Activated naive CD4-positive, alpha-beta T cell treated with anti-CD3 and anti-CD28 coated beads for 36 hours (primary cell): Measurements from ENCODE around the gene CEND1. TPM values are rescaled to one million over a fixed set of nuclear protein-coding genes. Genes with fewer than 3 reads are reported as not detected.

Source experiments
- CTCF ChIA-PET: fragments of 350-600 bp; sonication (Branson Sonifier 250); formaldehyde crosslinking; loops from one replicate; lab custom pipeline; 2021; ENCODE audit warnings: antibody characterized with exemption; lab: Charles Lee
- DNase-seq: peaks from one replicate; pipeline ENCODE4 v3.0.0-alpha.2; 2020
- H3K27ac Mint-ChIP-seq: one replicate; pipeline ENCODE4 v1.8.0; 2021; ENCODE audit warnings: mild to moderate bottlenecking, mixed read lengths
- H3K27me3 Mint-ChIP-seq: one replicate; pipeline ENCODE4 v1.8.0; 2021; ENCODE audit warnings: low read depth, mixed read lengths
- H3K36me3 Mint-ChIP-seq: one replicate; pipeline ENCODE4 v1.8.0; 2021; ENCODE audit warnings: low read depth, mixed read lengths
- H3K4me1 Mint-ChIP-seq: one replicate; pipeline ENCODE4 v1.8.0; 2021; ENCODE audit warnings: low read depth, mixed read lengths
- H3K4me3 Mint-ChIP-seq: one replicate; pipeline ENCODE4 v1.8.0; 2021; ENCODE audit warnings: mild to moderate bottlenecking, moderate library complexity, mixed read lengths
- H3K9me3 Mint-ChIP-seq: one replicate; pipeline ENCODE4 v1.8.0; 2021; ENCODE audit warnings: mixed read lengths
- intact Hi-C: fragments of 100-400 bp; cut with micrococcal nuclease; formaldehyde crosslinking; loops from one replicate; pipeline ENCODE4 v1.15.1; 2023
- total RNA-seq, 2 experiments: library from RNA; stranded (reverse); gene quantifications; one replicate each; pipeline ENCODE4 v1.2.3, GENCODE V29; 2021

Gene CEND1
- total RNA-seq, 2 experiments from 2014 or later: 0.17 TPM; not detected in 1

GRCh38 chr11:786235-787083 lies 3.4 kb downstream of the CEND1 start:
- Mint-ChIP-seq H3K4me3 (no peak overlapping the region), H3K9me3 (no peaks in the 10 kb centered on the region), H3K27ac (no peak overlapping the region), H3K4me1 (no peaks in the 10 kb centered on the region), H3K36me3 (peaks cover 5% of the 10 kb centered on the region), H3K27me3 (peaks cover 3% of the 10 kb centered on the region)
- no peak for DNase-seq
- CTCF ChIA-PET: no interaction called here
- intact Hi-C loops: no loop called here

DNA sequence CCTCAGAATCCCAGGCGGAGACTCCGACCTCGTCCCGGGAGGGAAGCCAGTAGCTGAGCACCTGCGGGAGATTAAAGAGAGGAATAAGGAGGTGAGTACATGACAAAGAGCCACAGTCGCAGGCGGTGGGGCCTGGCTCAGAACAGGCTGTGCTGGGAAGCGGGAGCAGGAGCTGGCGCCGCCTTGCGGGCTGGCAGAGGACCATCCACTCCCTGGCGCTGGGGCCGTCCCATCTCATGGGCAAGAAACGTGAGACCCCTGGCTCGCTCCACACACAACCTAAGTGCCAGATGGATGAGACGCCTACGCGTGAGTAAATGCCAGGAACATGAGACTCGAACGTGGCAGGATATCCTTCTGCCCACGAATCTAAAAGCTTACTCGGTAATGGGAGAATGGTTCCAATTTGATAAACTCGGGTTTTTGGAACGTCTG lies 6.3 kb downstream of the CEND1 start:
- intact Hi-C loops: no loop called here
- Mint-ChIP-seq H3K4me3 (no peak overlapping the region), H3K9me3 (no peaks in the 10 kb centered on the region), H3K27ac (no peak overlapping the region), H3K4me1 (peaks cover 12% of the 10 kb centered on the region), H3K36me3 (peaks cover 6% of the 10 kb centered on the region), H3K27me3 (no peaks in the 10 kb centered on the region)
- CTCF ChIA-PET: no interaction called here
- DNase-seq: no peak

DNA sequence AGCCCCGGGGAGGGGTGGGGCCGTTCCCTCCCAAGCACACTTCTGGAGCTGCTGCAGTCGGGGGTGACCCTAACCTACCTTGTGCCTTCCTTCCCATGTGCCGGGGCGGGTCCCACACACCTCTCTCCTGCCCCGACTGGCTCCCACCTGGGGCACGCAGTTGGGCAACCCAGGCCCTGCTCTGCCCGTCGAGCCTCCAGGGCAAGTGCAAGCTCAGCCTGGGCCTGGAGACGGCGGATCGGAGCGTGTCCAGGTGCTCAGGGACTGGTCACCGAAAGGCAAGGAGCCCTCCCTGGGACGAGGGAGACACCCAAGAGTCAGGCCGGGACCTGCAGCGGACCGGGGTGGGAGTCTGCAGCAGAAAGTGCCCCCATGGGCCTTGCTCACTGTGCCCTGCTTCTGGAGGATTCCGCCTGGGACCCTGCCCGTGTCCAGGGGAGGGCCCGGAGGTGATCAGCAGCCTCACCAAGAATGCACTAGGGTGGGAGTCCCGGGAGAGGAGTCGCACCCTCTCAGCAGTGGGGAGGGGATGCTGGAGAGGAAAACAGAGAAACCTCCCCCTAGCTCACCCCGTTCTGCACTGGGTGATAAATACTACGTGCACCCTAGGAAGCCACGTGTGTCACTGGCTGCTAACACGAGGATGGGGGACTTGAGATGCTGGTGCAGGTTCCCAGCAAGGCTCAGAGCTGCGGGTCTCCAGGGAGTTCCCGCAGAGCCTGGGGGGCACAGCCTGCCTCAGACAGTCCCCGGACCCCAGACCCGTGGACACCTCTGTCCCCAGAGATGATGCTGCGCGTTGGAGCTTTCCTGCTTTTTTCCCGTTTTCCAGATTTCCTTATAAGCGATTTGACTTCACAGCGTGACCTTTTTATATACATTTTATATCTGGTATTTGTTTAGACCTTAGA lies 7.4 kb downstream of the CEND1 start:
- Mint-ChIP-seq H3K36me3 (peaks cover 6% of the 10 kb centered on the region), H3K27ac (no peak overlapping the region), H3K4me1 (peaks cover 12% of the 10 kb centered on the region), H3K9me3 (no peaks in the 10 kb centered on the region), H3K27me3 (no peaks in the 10 kb centered on the region), H3K4me3 (no peak overlapping the region)
- CTCF ChIA-PET: no interaction called here
- DNase-seq: no peak
- intact Hi-C loops: no loop called here

- Mint-ChIP-seq H3K36me3 (peaks cover 9% of the 10 kb centered on the region), H3K4me1 (peaks cover 25% of the 10 kb centered on the region), H3K27ac (no peak overlapping the region), H3K4me3 (peak overlapping the region; percentile 8), H3K9me3 (no peaks in the 10 kb centered on the region), H3K27me3 (no peaks in the 10 kb centered on the region)
- DNase-seq: no peak
- intact Hi-C loops: no loop called here
- CTCF ChIA-PET: no interaction called here
Observed at GRCh38 chr11:779955-780532, 9.8 kb downstream of the CEND1 start.

GRCh38 chr11:778976-779954 lies 10.6 kb downstream of the CEND1 start:
- intact Hi-C loops: no loop called here
- CTCF ChIA-PET: no interaction called here
- Mint-ChIP-seq H3K36me3 (peaks cover 9% of the 10 kb centered on the region), H3K27ac (no peak overlapping the region), H3K4me3 (peak overlapping the region; percentile 27), H3K9me3 (no peaks in the 10 kb centered on the region), H3K27me3 (no peaks in the 10 kb centered on the region), H3K4me1 (peaks cover 29% of the 10 kb centered on the region)
- DNase-seq: no peak

- peaks cover 30% of the 10 kb centered on the region for H3K4me1 Mint-ChIP-seq
- intact Hi-C loops: loop anchor here (1.0 to 2.0 kb wide), 3 partner anchors 19 to 65 kb away; partner anchors contain the start of genes POLR2L, TALDO1 and TSPAN4
- peaks cover 9% of the 10 kb centered on the region for H3K36me3 Mint-ChIP-seq
- no peaks in the 10 kb centered on the region for H3K27me3 Mint-ChIP-seq
- H3K27ac Mint-ChIP-seq: peak within 1 kb of the TSS; percentile 74
- H3K4me3 Mint-ChIP-seq: peak within 1 kb of the TSS; percentile 87
- H3K9me3 Mint-ChIP-seq: no peaks in the 10 kb centered on the region
- CTCF ChIA-PET: interaction anchor here (1.3 to 1.4 kb wide), 2 partner anchors 12 to 19 kb away, joined by 3 to 6 read pairs; no protein-coding TSS in a partner anchor
- DNase-seq: peak; percentile 93
Observed at GRCh38 chr11:777288-778255, 12.3 kb downstream of the CEND1 start, which contains the start of gene GATD1. Gene GATD1 (minus strand): TSS chr11:777487. CDS start chr11:777462, 25 bp downstream.

DNA sequence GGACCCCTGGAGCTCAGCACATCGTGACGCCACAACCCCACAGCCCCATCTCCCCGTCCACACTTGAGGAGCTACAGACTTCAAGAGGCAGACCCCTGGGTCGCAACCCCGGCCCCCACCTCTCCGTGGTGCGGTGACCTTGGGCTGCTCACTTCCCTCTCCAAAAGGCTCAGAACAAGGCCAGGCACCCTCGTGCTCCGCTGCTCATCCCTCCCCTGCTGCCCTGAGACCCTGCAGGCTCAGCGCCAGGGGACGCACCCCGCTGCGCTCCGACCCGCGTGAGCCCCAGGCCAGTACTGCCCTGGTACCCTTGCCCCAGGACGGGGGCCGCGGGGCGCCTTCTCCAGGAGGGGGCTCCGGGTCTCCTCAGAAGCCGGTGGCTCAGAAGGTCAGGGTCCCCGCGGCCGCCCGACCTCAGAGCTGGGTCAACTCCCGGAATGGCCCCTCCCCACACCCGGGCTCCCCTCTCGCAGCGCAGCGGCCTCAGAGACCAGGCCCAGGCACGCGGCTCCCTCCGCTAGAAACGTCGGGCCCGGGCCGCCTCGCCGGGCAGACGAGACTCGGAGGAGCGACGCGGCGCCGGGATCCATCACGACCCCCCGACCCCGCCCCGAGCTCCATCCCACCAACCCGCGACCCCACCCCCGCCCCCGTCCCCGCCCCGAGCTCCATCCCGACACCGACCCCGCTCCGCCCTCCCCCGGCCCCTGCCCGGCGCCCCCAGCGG lies 13.2 kb downstream of the CEND1 start:
- Mint-ChIP-seq H3K4me3 (peak overlapping the region; percentile 87), H3K36me3 (peaks cover 9% of the 10 kb centered on the region), H3K9me3 (no peaks in the 10 kb centered on the region), H3K27ac (peak overlapping the region; percentile 74), H3K27me3 (no peaks in the 10 kb centered on the region), H3K4me1 (peaks cover 30% of the 10 kb centered on the region)
- CTCF ChIA-PET: interaction anchor here (1.3 to 1.5 kb wide), 3 partner anchors 11 to 51 kb away, joined by 3 to 6 read pairs (median 3); no protein-coding TSS in a partner anchor
- intact Hi-C loops: loop anchor here (1.0 to 2.0 kb wide), 3 partner anchors 20 to 66 kb away; partner anchors contain the start of genes POLR2L, TALDO1 and TSPAN4
- DNase-seq: no peak

GRCh38 chr11:776263-776560 lies 13.7 kb downstream of the CEND1 start:
- peaks cover 30% of the 10 kb centered on the region for H3K4me1 Mint-ChIP-seq
- H3K4me3 Mint-ChIP-seq: peak overlapping the region; percentile 87
- DNase-seq: no peak
- CTCF ChIA-PET: interaction anchor here (1.3 to 1.5 kb wide), 2 partner anchors 11 to 50 kb away, joined by 3 to 6 read pairs; no protein-coding TSS in a partner anchor
- peak overlapping the region; percentile 74 for H3K27ac Mint-ChIP-seq
- H3K9me3 Mint-ChIP-seq: no peaks in the 10 kb centered on the region
- peaks cover 9% of the 10 kb centered on the region for H3K36me3 Mint-ChIP-seq
- no peaks in the 10 kb centered on the region for H3K27me3 Mint-ChIP-seq
- intact Hi-C loops: loop anchor here (2.0 kb wide), 2 partner anchors 29 to 67 kb away; partner anchors contain the start of genes POLR2L, TALDO1 and TSPAN4

DNA sequence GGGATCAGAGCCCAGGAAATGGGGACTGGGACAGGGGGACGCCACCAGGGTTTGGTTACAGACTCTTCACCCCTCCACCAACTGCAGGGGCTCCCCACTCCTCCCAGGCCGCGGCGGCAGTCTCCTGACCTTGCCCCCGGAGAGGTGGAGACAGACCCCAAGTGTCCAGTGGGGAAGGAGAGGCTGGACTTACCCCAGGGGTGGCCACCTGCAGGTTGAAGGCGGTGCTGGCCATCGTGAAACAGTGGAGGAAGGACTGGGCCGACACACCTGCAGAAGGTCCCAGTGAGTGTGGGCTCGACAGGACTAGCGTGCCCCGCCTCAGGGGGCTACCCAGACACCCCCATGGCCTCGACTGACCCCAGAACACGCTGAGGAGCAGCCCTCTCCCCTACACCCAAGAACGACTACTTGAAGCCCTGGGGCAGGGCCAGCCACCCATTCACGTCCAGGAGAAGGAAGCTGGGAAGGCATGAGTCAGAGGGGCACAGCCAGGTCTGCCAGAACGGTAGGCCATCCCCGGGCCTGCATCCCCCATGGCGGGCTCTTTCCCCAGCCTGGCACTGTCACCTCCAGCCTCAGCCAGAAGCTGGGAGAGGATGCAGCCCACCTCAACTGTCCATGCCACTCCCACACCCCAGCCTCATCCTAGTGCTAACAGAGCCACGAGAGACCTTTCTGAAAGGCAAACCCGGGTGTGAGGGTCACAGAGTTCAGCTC lies 14.9 kb downstream of the CEND1 start:
- Mint-ChIP-seq H3K27me3 (no peaks in the 10 kb centered on the region), H3K9me3 (no peaks in the 10 kb centered on the region), H3K4me1 (peaks cover 24% of the 10 kb centered on the region), H3K4me3 (peak overlapping the region; percentile 61), H3K36me3 (peaks cover 9% of the 10 kb centered on the region), H3K27ac (no peak overlapping the region)
- CTCF ChIA-PET: interaction anchor here (0.9 kb wide), 1 partner anchor 187 kb away, joined by 3 read pairs; no protein-coding TSS in a partner anchor
- DNase-seq: no peak
- intact Hi-C loops: no loop called here
